Vein endothelial cell (primary cell): Measurements from ENCODE around the gene RLBP1. TPM values are rescaled to one million over a fixed set of nuclear protein-coding genes. Genes with fewer than 3 reads are reported as not detected.

ENCODE experiments used
- total RNA-seq: library from RNA; depleted of rRNA; stranded (reverse); fragments of >200 nt; gene quantifications from 2 replicates; pipeline ENCODE4 v1.2.3, GENCODE V29; 2012

The RLBP1 gene
- not detected in 2 replicates for total RNA-seq

DNA sequence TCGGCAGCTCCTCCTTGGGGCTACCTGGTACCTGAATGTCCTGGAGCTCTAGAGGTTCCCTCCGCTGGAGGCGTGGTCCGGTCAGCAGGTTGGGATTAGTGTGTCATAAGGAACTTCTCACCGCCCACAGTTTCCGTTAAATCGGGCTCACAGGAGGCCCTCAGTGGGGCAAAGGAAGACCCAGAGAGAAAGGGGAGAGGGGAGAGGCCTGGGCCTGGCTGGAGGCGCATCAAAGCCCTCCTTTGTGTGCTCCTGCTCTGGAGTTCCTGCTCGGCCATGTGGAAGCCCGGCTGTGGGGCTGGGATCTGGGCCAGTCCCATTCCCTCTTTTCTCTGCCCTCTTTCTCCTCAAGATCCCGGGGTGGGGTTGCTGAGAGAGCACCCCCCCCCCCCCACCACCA is at the start of gene RLBP1:
Gene RLBP1, minus strand, starts transcription at position 37 of the 400 bp plus-strand sequence. CDS start 2,604 bp downstream, outside the sequence.

DNA sequence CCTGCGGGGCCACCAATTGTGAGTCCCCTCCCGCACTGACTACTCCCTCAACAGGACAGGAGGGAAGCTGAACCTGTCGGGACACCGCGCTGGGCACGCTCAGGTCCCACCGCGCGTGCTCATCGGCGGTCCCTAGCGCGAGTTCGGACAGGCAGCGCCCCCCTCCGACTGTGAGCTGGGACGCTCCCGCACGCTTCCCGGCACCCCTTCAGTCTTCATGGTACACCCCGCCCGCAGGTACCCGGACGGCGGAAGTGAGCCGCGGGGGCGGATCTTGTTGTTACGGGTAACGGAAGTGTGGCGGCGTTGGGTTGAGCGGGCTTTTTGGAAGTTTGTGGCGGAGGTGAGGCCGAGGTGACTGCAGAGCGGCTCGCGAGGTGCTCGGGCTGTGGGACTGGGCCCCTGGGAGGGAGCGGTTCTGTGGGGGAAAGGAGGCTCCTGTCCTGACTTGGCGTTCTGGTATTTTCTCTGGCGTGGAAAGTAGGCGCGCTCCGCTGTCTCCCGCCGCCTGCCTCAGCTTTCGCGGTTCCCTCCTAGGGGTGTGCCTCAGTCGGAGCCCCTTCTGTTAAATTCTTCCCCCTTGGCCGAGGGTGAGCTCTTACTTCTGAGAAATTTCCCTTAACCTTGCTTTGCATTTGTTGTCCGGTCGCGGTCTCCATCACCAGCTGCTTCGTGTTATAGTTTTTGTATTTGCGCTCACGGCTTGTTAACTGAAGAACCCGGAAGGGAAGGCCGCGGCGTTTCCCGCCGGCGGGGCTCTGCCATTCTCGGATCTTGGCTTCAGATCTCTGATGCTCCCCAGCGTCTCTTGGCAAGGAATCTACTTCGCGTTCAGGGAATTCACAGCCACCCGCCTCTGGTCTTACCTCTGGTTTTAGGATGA is 22.6 kb upstream of the RLBP1 start, which contains the start of gene FANCI:
Gene FANCI, plus strand, starts transcription at position 289 of the 883 bp plus-strand sequence. CDS start 3,669 bp downstream, outside the sequence.

Other genes starting within 250 kb of the RLBP1 start
- gene ABHD2, start 133.1 kb downstream of the RLBP1 start, total RNA-seq = 59.0 and 60.4 TPM in 2 replicates
- gene FANCI, start 22.4 kb upstream of the RLBP1 start, total RNA-seq = 19.9 and 30.0 TPM in 2 replicates
- 76.9 and 88.5 TPM in 2 replicates for gene POLG, start 113.2 kb upstream of the RLBP1 start, total RNA-seq